Esophagus squamous epithelium (tissue), 4 donors: ENCODE results near the gene SDF4.

Experiments used
- POLR2A ChIP-seq, 4 donors: fragments of 450-650 bp; IDR thresholded peaks; one replicate each; pipeline ENCODE4 v1.6.1; 2017; ENCODE audit warnings: antibody characterized with exemption in 4 of 4, mild to moderate bottlenecking in 4 of 4, moderate library complexity in 3 of 4
- TF ChIP-seq, protein P1 (sequence below), 6 experiments: fragments of 450-650 bp in 4 of 6; fragments of 200-600 bp in 2 of 6; sonication (generic) in 2 of 6; IDR thresholded peaks; one replicate each; pipeline ENCODE4 v1.5.1; 2016 to 2019; ENCODE audit warnings: antibody characterized with exemption in 6 of 6, mild to moderate bottlenecking in 4 of 6, moderate library complexity in 4 of 6

DNA sequence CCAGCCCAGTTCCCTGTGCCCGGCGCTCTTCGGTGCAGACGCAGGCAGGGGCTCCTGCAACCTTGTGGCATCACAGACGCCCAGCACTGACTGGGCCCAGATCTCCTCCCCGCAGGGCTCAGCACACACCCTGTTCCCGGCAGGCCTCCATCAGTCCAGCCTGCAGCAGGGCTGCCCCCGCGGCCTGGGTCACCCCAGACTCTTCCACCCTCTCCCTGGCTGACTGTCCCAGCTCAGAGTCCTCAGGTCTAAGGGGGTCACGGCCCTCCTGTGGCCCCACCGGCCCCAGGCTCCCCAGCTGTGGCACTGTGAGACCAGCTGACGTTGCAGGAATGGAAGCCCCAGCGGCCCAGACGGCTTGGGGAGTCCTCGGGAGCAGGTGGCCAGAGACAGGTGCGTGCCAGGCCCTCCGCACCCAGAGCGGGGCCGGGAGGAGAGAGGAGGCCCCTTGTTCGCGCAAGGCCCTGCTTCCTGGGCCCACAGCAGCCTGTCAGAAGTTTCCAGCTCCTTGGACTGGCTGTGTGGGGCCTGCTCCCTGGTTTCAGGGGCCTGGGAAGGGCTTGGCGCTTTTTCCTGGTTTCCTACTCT lies 4.5 kb upstream of the SDF4 start:
- TF ChIP-seq, protein P1, sequence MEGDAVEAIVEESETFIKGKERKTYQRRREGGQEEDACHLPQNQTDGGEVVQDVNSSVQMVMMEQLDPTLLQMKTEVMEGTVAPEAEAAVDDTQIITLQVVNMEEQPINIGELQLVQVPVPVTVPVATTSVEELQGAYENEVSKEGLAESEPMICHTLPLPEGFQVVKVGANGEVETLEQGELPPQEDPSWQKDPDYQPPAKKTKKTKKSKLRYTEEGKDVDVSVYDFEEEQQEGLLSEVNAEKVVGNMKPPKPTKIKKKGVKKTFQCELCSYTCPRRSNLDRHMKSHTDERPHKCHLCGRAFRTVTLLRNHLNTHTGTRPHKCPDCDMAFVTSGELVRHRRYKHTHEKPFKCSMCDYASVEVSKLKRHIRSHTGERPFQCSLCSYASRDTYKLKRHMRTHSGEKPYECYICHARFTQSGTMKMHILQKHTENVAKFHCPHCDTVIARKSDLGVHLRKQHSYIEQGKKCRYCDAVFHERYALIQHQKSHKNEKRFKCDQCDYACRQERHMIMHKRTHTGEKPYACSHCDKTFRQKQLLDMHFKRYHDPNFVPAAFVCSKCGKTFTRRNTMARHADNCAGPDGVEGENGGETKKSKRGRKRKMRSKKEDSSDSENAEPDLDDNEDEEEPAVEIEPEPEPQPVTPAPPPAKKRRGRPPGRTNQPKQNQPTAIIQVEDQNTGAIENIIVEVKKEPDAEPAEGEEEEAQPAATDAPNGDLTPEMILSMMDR (IDR thresholded peaks at IDR 0.05): no peak
- no peak for TF ChIP-seq POLR2A (IDR thresholded peaks at IDR 0.05)
